LNCAP (cell line): Measurements from ENCODE around the gene DHX58.

ENCODE experiments used
- TF ChIP-seq, protein P1 (sequence below): fragments of 450-650 bp; IDR thresholded peaks from 2 replicates; pipeline ENCODE4 v1.5.1; 2017; ENCODE audit warnings: mild to moderate bottlenecking

Gene DHX58

GRCh38 chr17:42090964-42091790 is 21.3 kb downstream of the DHX58 start:
- TF ChIP-seq, protein P1, sequence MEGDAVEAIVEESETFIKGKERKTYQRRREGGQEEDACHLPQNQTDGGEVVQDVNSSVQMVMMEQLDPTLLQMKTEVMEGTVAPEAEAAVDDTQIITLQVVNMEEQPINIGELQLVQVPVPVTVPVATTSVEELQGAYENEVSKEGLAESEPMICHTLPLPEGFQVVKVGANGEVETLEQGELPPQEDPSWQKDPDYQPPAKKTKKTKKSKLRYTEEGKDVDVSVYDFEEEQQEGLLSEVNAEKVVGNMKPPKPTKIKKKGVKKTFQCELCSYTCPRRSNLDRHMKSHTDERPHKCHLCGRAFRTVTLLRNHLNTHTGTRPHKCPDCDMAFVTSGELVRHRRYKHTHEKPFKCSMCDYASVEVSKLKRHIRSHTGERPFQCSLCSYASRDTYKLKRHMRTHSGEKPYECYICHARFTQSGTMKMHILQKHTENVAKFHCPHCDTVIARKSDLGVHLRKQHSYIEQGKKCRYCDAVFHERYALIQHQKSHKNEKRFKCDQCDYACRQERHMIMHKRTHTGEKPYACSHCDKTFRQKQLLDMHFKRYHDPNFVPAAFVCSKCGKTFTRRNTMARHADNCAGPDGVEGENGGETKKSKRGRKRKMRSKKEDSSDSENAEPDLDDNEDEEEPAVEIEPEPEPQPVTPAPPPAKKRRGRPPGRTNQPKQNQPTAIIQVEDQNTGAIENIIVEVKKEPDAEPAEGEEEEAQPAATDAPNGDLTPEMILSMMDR = no peak

DNA sequence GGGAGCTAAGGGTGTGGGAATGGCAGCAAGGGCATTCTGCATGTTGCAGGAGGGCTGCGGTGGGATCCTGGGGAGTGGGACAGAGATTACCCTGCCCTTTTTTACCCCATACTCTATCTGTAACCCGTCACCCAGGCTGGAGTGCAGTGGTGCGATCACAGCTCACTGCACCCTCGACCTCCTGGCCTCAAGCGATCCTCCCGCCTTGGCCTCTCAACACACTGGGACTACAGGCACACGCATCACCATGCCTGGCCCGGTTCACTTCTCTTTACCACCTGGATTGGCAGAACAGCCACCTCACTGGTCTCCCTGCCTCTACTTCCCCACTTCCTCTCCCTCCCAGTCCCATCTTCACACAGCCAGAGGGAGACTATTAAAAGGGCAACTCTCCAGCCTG is 23.8 kb downstream of the DHX58 start:
- TF ChIP-seq, protein P1 = no peak

GRCh38 chr17:42087736-42088705 is 24.5 kb downstream of the DHX58 start:
- TF ChIP-seq, protein P1 = no peak

- TF ChIP-seq, protein P1 = no peak
Measured at GRCh38 chr17:42087042-42087701, 25.3 kb downstream of the DHX58 start.

- TF ChIP-seq, protein P1 = no peak
Measured at GRCh38 chr17:42081516-42082129, 30.9 kb downstream of the DHX58 start.

GRCh38 chr17:42079541-42079940 is 33.0 kb downstream of the DHX58 start:
- TF ChIP-seq, protein P1 = no peak
